KMS-11 (cell line): Measurements from ENCODE around the gene FITM2.
A peak's percentile ranks its signal among the peaks of the same experiment; 100 is the strongest.

Experiments used
- H2AFZ ChIP-seq: fragments of 200-600 bp; sonication (generic); 2 replicates; pipeline ENCODE4 v1.6.1; 2016; ENCODE audit warnings: antibody characterized with exemption, mixed run types, low read depth
- H3K27ac ChIP-seq: fragments of 200-600 bp; sonication (generic); 2 replicates; pipeline ENCODE4 v1.6.1; 2016; ENCODE audit warnings: mild to moderate bottlenecking, mixed run types
- H3K27me3 ChIP-seq: fragments of 200-600 bp; sonication (generic); 2 replicates; pipeline ENCODE4 v1.6.1; 2017; ENCODE audit warnings: mild to moderate bottlenecking, low read depth, mixed run types, moderate library complexity; ENCODE audit not compliant: insufficient read depth
- H3K36me3 ChIP-seq: fragments of 200-600 bp; sonication (generic); 2 replicates; pipeline ENCODE4 v1.6.1; 2017; ENCODE audit warnings: mild to moderate bottlenecking, mixed run types; ENCODE audit not compliant: insufficient read depth
- H3K4me1 ChIP-seq: fragments of 200-600 bp; sonication (generic); 2 replicates; pipeline ENCODE4 v1.6.1; 2016; ENCODE audit warnings: mild to moderate bottlenecking, low read depth, mixed run types; ENCODE audit not compliant: poor library complexity, severe bottlenecking
- H3K4me2 ChIP-seq: fragments of 200-600 bp; sonication (generic); 2 replicates; pipeline ENCODE4 v1.7.0; 2016; ENCODE audit warnings: mild to moderate bottlenecking, mixed run types
- H3K4me3 ChIP-seq: fragments of 200-600 bp; sonication (generic); IDR thresholded peaks from 2 replicates; pipeline ENCODE4 v1.6.1; 2017; ENCODE audit warnings: low read depth, low read length, mixed read lengths; ENCODE audit not compliant: insufficient read depth
- H3K79me2 ChIP-seq: fragments of 200-600 bp; sonication (generic); 2 replicates; pipeline ENCODE4 v1.6.1; 2016; ENCODE audit warnings: low read depth, mixed run types; ENCODE audit not compliant: insufficient read depth
- H3K9ac ChIP-seq: fragments of 200-600 bp; sonication (generic); 2 replicates; pipeline ENCODE4 v1.6.1; 2016; ENCODE audit warnings: mild to moderate bottlenecking, mixed run types
- H4K20me1 ChIP-seq: fragments of 200-600 bp; sonication (generic); 2 replicates; pipeline ENCODE4 v1.6.1; 2016; ENCODE audit warnings: mild to moderate bottlenecking, mixed run types; ENCODE audit not compliant: insufficient read depth
- TF ChIP-seq, protein P1 (sequence below): fragments of 200-600 bp; sonication (generic); conservative IDR thresholded peaks from 2 replicates; pipeline ENCODE4 v1.6.1; 2017; ENCODE audit warnings: low read depth, mild to moderate bottlenecking, antibody characterized with exemption, low read length, moderate library complexity, mixed read lengths

The FITM2 gene, protein sequence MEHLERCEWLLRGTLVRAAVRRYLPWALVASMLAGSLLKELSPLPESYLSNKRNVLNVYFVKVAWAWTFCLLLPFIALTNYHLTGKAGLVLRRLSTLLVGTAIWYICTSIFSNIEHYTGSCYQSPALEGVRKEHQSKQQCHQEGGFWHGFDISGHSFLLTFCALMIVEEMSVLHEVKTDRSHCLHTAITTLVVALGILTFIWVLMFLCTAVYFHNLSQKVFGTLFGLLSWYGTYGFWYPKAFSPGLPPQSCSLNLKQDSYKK

DNA sequence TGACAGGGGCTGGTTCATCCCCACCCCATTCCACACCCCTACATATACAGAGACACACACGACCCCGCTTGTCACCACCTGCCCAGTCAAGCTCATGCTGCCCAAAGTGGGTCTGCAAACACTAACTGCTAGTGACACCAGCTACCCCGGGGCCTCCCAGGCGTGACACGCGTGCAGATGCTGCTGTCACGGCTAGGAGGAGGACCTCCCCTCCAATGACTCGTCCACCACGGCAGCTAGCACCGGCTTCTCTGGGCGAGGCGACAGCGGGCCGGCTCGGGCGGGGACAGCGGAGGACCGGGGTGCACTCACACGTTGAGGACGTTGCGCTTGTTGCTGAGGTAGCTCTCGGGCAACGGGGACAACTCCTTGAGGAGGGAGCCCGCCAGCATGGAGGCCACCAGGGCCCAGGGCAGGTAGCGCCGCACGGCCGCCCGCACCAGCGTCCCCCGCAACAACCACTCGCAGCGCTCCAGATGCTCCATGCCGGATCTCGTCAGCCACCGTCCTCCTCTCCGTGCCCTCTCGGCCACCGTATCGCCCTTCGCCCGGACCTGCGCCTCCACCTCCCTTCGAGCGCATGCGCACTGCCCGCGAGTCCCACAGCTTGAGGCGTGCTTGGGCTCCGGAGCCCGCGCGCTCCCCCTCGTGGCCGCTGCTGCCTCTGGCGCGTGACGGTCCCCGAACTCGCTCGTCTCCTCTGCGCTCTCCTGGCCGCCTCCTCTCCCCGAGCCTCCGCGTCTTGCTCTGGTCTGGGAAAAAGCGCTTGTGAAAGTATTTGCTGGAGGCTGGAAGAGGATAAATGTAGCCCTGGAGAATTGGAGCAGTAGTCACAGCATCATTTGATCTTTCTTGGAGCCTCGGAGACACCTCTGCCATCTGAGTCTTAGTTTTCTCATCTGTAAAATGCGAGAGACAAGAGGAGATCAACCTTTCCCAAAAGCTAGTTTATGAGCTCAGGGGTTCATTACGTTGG lies at the start of gene FITM2:
TSS of gene FITM2 (minus strand) at position 539 of the 976 bp plus-strand sequence. CDS start at position 485, 54 bp downstream.
- Histone ChIP-seq H3K27ac (no peak within 1 kb of the TSS), H4K20me1 (no peaks in the 10 kb centered on the region)

DNA sequence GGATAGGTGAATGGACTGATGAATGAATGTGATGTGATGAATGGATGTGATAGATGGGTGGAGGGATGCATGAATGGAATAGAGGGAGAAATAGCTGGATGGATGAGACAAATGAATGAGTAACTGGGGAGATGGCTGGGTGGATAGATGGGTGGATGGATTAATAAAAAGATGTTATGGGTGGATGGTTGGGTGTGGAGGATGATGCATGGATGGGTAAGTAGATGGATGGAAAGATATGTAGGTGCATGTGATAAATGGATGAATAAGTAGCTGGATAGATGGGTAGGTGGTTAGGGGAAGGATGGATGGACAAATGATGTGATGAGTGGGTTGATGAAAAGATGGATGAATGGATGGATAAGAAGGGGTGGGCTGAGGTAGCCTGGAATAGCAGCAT lies 49.2 kb upstream of the FITM2 start:
- TF ChIP-seq, protein P1, sequence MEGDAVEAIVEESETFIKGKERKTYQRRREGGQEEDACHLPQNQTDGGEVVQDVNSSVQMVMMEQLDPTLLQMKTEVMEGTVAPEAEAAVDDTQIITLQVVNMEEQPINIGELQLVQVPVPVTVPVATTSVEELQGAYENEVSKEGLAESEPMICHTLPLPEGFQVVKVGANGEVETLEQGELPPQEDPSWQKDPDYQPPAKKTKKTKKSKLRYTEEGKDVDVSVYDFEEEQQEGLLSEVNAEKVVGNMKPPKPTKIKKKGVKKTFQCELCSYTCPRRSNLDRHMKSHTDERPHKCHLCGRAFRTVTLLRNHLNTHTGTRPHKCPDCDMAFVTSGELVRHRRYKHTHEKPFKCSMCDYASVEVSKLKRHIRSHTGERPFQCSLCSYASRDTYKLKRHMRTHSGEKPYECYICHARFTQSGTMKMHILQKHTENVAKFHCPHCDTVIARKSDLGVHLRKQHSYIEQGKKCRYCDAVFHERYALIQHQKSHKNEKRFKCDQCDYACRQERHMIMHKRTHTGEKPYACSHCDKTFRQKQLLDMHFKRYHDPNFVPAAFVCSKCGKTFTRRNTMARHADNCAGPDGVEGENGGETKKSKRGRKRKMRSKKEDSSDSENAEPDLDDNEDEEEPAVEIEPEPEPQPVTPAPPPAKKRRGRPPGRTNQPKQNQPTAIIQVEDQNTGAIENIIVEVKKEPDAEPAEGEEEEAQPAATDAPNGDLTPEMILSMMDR: no peak
- H3K4me2 ChIP-seq: no peak overlapping the region
- H4K20me1 ChIP-seq: no peaks in the 10 kb centered on the region
- no peaks in the 10 kb centered on the region for H3K4me1 ChIP-seq
- no peaks in the 10 kb centered on the region for H3K36me3 ChIP-seq
- no peak overlapping the region for H3K9ac ChIP-seq
- no peaks in the 10 kb centered on the region for H3K79me2 ChIP-seq
- no peaks in the 10 kb centered on the region for H3K27me3 ChIP-seq
- no peak overlapping the region for H3K4me3 ChIP-seq
- no peak overlapping the region for H3K27ac ChIP-seq
- H2AFZ ChIP-seq: no peak overlapping the region

More for the DNA sequence above, at the start of gene FITM2:
- peak within 1 kb of the TSS; percentile 82 for H3K4me3 ChIP-seq
- H3K36me3 ChIP-seq: no peaks in the 10 kb centered on the region
- peak within 1 kb of the TSS; percentile 80 for H3K4me2 ChIP-seq
- TF ChIP-seq, protein P1: peak; percentile 88
- peaks cover 17% of the 10 kb centered on the region for H3K4me1 ChIP-seq
- H3K79me2 ChIP-seq: peaks cover 9% of the 10 kb centered on the region; the same call in 1 of the 2 replicates
- peak within 1 kb of the TSS; percentile 55 for H3K9ac ChIP-seq
- H2AFZ ChIP-seq: peak within 1 kb of the TSS; percentile 80
- no peaks in the 10 kb centered on the region for H3K27me3 ChIP-seq

DNA sequence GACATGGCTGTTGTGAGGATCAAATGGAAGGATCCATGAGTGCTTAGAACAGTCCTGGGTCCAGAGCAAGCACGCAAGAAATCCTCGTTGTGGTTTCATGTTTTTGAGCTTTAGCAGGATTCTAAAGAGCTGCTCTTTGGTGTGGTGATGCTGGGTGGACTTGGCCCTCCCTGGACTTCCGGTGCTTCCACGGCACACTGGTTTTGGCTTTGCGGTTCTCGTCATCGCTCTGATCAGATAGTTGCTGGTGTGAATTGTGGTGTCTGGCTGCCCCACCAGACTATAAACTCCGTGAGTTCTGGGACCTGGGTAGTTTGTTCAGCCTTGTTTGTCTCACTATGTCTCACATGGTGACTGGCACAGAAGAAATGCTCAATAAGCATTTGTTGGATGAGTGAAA lies 47.8 kb upstream of the FITM2 start:
- H3K27me3 ChIP-seq: no peaks in the 10 kb centered on the region
- no peaks in the 10 kb centered on the region for H4K20me1 ChIP-seq
- no peaks in the 10 kb centered on the region for H3K36me3 ChIP-seq
- TF ChIP-seq, protein P1: no peak
- no peak overlapping the region for H3K9ac ChIP-seq
- H2AFZ ChIP-seq: no peak overlapping the region
- no peaks in the 10 kb centered on the region for H3K4me1 ChIP-seq
- H3K4me3 ChIP-seq: no peak overlapping the region
- H3K4me2 ChIP-seq: no peak overlapping the region
- no peaks in the 10 kb centered on the region for H3K79me2 ChIP-seq
- H3K27ac ChIP-seq: no peak overlapping the region

DNA sequence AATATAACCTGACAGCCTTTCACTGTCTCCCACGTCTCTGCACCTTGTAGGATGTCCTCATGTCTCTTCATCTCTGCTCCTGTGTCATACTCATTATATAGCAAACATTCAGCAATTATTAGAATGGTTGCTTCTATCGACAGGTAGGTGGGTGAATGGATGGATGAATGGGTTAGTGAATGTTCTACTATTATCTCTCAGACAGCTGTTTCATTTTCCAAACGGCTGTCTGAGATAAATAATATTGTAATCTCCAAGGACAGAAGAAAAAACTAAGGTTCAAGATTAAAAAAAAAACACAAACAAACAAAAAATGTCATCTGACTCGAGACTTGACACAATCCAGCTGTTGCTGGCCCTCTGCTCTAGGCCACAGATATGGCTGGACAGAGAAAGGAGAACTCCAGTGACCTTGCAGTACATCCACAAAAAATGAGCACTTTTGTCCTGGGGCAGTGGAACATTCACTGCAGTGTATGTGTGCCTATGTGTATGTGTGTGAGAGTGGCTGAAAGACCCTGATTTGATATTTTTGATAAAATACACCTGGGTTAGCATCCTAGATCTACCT lies 46.6 kb upstream of the FITM2 start:
- Histone ChIP-seq H4K20me1 (no peaks in the 10 kb centered on the region), H3K4me2 (no peak overlapping the region), H3K79me2 (no peaks in the 10 kb centered on the region), H3K36me3 (no peaks in the 10 kb centered on the region), H3K27me3 (no peaks in the 10 kb centered on the region), H3K27ac (no peak overlapping the region), H3K4me1 (no peaks in the 10 kb centered on the region), H3K9ac (no peak overlapping the region), H2AFZ (no peak overlapping the region), H3K4me3 (no peak overlapping the region)
- TF ChIP-seq, protein P1: no peak
